ENCODE results near the gene TFIP11. TPM values are rescaled to one million over a fixed set of nuclear protein-coding genes. Genes with fewer than 3 reads are reported as not detected.
"Not testable (repeated sequence)": the region's sequence is repeated elsewhere in the genome, so short reads cannot be mapped to it uniquely, and the experiment has no call there.

Gene TFIP11
- total and polyA plus RNA-seq, 10 of the 15 experiments (the other 5 are each of a cell fraction or from before 2014, with no cell fraction given) = 14.2 to 43.3 (median 31.9) TPM

DNA sequence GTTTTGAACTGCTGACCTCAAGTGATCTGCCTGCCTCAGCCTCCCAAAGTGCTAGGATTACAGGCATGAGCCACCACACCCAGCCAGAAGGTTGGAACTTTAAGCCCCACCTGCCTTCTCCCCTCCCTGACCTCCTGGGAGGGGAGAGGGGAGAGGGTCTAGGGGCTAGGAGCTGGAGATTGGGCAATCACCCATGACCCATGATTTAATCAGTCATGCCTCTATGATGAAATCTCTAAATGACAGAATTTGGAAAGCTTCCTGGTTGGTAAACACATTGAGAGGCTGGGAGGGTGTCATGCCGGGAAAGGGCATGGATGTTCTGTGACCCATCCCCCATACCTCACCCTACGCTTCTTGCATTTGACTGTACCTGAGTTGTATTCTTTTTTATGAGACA lies 17.1 kb upstream of the TFIP11 start:
- intact Hi-C loops (cut with micrococcal nuclease; ENCODE audit: unreplicated experiment) (no loop called here), in situ Hi-C loops (cut with MboI) (no loop called here)
- ChIA-PET RAD21 (ENCODE audit: unreplicated experiment) (no interaction called here), CTCF (interaction anchor here (0.6 kb wide), 1 partner anchor 1238 kb away, joined by 3 read pairs; no protein-coding TSS in a partner anchor), SMC1A (ENCODE audit: uncharacterized antibody, unreplicated experiment) (no interaction called here), POLR2A (interaction anchor here (0.7 kb wide), 1 partner anchor 107 kb away, joined by 3 read pairs; no protein-coding TSS in a partner anchor)
- Histone ChIP-seq H3K27me3 (replicated peaks in 1 of 2; ENCODE audit: control insufficient read depth in 2 of 2, insufficient read depth in 2 of 2, low read length in 1 of 2) (no peaks in the 10 kb centered on the region), H3K4me3 (no peak overlapping the region), H3K79me2 (ENCODE audit: control insufficient read depth, insufficient read depth, low read length) (no peaks in the 10 kb centered on the region), H3K9ac (ENCODE audit: control insufficient read depth, insufficient read depth, low read length) (no peak overlapping the region), H4K20me1 (ENCODE audit: control insufficient read depth, insufficient read depth) (no peaks in the 10 kb centered on the region), H3K9me3 (replicated peaks; ENCODE audit: control insufficient read depth, insufficient read depth, low read length) (no peaks in the 10 kb centered on the region), H3K27ac (ENCODE audit: control insufficient read depth, insufficient read depth) (no peak overlapping the region), H3K36me3 (ENCODE audit: control insufficient read depth in 2 of 2, insufficient read depth in 2 of 2, low read length in 1 of 2) (peaks cover 0 to 24% of the 10 kb centered on the region in 2 experiments; a peak in 2 of 4 replicates), H3K4me1 (ENCODE audit: control insufficient read depth, insufficient read depth, low read length) (peaks cover 12% of the 10 kb centered on the region), H2AFZ (ENCODE audit: control insufficient read depth, low read depth, low read length) (no peak overlapping the region), H3K4me2 (ENCODE audit: control insufficient read depth, insufficient read depth) (no peak overlapping the region)
- TF ChIP-seq HDAC2 (IDR thresholded peaks at IDR 0.05) (no peak), REST (IDR thresholded peaks at IDR 0.05; ENCODE audit: low read depth, low read length) (no peak), GABPA (IDR thresholded peaks at IDR 0.05; ENCODE audit: low read depth) (no peak)
- DNase-seq (ENCODE audit: low read depth, low spot score) (no peak), FAIRE-seq (no peak), ATAC-seq (no peak)
- no TSS peak for BruUV-seq (replicated peaks)
- 100% methylated on average over 2 of the region's 2 CpGs for WGBS (ENCODE audit: insufficient coverage, insufficient replicate concordance, low lambda C conversion rate, missing lambda C conversion rate)

- DNase-seq (ENCODE audit: low read depth, low spot score); H3K9ac ChIP-seq (ENCODE audit: control insufficient read depth, insufficient read depth, low read length); SMC1A ChIA-PET (ENCODE audit: uncharacterized antibody, unreplicated experiment); in situ Hi-C loops (cut with MboI); FAIRE-seq; intact Hi-C loops (cut with micrococcal nuclease; ENCODE audit: unreplicated experiment); H3K4me3 ChIP-seq; H3K27ac ChIP-seq (ENCODE audit: control insufficient read depth, insufficient read depth); H3K4me2 ChIP-seq (ENCODE audit: control insufficient read depth, insufficient read depth); CTCF ChIA-PET; RAD21 ChIA-PET (ENCODE audit: unreplicated experiment); H3K27me3 ChIP-seq (replicated peaks in 1 of 2; ENCODE audit: control insufficient read depth in 2 of 2, insufficient read depth in 2 of 2, low read length in 1 of 2); H3K79me2 ChIP-seq (ENCODE audit: control insufficient read depth, insufficient read depth, low read length); H2AFZ ChIP-seq (ENCODE audit: control insufficient read depth, low read depth, low read length); POLR2A ChIA-PET; BruUV-seq (replicated peaks); ATAC-seq; H3K9me3 ChIP-seq (replicated peaks; ENCODE audit: control insufficient read depth, insufficient read depth, low read length); H4K20me1 ChIP-seq (ENCODE audit: control insufficient read depth, insufficient read depth): not testable (repeated sequence)
- Histone ChIP-seq H3K4me1 (ENCODE audit: control insufficient read depth, insufficient read depth, low read length) (peaks cover 12% of the 10 kb centered on the region), H3K36me3 (ENCODE audit: control insufficient read depth in 2 of 2, insufficient read depth in 2 of 2, low read length in 1 of 2) (peaks cover 0 to 26% of the 10 kb centered on the region in 2 experiments; a peak in 2 of 4 replicates)
- WGBS (ENCODE audit: insufficient coverage, insufficient replicate concordance, low lambda C conversion rate, missing lambda C conversion rate) = 98% methylated on average over 9 of the region's 9 CpGs
Measured at GRCh38 chr22:26528518-26528917, 16.2 kb upstream of the TFIP11 start.

Data from GM12878 (cell line).